GM12892 (cell line): ENCODE data around the gene DMBX1.

Experiments
- POLR2A ChIP-seq: IDR thresholded peaks from 2 replicates; pipeline ENCODE4 v1.6.1; 2011; ENCODE audit warnings: low read depth, low read length, control low read depth
- TAF1 ChIP-seq: IDR thresholded peaks from 2 replicates; pipeline ENCODE4 v1.6.1; 2011; ENCODE audit warnings: low read depth, mild to moderate bottlenecking, control low read depth, low read length, borderline replicate concordance

DNA sequence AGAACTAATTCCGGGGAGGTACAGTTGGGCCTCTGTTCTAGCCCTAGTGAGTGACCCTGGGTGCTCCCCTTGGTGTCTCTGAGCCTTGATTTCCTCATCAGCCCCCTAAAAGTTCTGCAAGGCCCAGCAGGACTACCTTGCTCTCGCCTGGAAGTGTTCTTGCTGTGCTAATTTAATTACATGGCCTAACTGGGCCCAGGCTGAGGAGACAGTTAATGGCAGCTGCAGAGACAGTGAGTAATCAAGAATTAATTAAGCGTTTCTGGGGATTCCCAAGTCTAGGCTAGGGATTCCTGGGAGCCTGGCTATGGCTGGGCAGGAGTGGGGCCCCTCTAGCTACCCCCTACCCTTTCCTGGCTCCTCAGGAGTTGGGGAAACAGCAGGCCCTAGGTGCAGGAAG lies 24.7 kb upstream of the DMBX1 start:
- TF ChIP-seq TAF1 (no peak), POLR2A (no peak)
